Measurements from ENCODE around the gene OR4D5.

DNA sequence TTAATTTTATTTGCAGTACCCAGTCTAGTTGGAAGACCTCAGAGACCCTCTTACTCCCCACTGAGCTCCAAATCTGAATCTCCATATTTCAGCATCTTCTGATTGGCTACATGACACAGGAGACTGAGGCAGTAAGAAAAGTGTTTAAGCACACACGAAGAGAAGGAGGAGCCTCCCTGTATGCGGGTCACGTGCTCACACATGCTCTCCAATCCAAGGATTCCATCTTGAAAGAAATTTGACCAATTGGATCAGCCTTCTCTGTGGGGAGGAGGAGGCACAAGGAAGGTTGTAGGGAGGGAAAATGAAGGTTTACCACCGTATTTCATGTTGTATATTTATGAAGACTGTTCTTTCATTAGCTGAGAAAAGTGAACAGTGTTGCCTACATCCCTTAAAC lies 3.0 kb downstream of the OR4D5 start:
- TF ChIP-seq CTCF (IDR thresholded peaks at IDR 0.05), result no peak
- no peak for TF ChIP-seq EP300 (IDR thresholded peaks at IDR 0.05; ENCODE audit: borderline replicate concordance in 1 of 2, low read depth in 1 of 2, low read length in 1 of 2)
- no peak for TF ChIP-seq MXI1 (IDR thresholded peaks at IDR 0.05; ENCODE audit: low read depth, low read length)

Data from SK-N-SH (cell line).